ENCODE data around the gene TCEAL3. TPM values are rescaled to one million over a fixed set of nuclear protein-coding genes. Genes with fewer than 3 reads are reported as not detected.

The TCEAL3 gene, protein sequence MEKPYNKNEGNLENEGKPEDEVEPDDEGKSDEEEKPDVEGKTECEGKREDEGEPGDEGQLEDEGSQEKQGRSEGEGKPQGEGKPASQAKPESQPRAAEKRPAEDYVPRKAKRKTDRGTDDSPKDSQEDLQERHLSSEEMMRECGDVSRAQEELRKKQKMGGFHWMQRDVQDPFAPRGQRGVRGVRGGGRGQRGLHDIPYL
- total RNA-seq (2022; extraction: Qiagen RNA extraction; ENCODE audit: low read depth), result 18.6 to 26.2 TPM (median 19.2 TPM) in 5 replicates

DNA sequence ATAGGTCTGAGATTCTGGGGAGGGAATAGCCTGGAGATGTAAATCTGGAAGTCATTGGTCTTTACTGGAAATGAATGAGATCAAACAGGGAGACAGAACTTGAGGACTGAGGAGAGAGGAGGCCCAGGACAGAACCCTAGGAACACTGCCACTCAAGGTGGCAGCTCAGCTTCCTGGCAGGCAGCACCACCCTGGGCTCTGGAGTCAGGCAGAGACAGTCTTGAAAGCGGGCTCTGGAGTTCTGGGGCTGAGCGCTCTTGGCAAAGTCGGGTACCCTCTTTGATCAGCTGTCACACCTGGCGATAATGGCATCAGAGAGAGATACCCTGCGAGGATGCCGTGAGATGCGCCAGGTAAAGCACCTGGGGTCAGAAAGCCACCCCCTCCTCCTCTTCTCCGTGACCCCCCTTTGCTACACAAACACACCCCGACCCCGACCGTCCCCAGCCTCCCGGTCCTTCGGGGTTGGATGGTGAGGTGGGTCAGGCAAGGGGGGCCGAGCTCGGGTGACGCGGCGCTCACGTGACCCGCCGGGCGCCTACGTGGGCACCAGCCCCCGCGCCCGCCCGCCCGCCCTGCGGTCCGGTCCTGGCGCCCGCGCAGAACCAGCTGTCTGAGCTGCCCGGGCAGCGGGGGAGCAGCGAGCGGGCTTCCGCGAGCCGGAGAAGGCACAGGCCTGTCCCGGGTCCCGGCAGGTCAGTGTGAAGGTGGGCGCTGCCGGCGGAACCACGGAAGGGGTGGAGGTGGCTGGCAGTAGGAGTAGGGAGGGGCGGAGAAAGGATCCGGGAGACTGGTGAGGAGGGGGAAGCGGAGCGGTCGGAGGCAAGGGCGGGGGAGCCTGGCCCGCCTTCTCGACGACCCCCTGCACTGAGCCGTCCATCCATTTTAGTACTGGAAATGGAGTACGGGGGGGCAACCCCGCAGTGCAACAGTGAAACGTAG, at the start of gene TCEAL3:
Gene TCEAL3 (plus strand): TSS at position 600 of the 942 bp plus-strand sequence. CDS start 1,102 bp downstream, outside the sequence.

DNA sequence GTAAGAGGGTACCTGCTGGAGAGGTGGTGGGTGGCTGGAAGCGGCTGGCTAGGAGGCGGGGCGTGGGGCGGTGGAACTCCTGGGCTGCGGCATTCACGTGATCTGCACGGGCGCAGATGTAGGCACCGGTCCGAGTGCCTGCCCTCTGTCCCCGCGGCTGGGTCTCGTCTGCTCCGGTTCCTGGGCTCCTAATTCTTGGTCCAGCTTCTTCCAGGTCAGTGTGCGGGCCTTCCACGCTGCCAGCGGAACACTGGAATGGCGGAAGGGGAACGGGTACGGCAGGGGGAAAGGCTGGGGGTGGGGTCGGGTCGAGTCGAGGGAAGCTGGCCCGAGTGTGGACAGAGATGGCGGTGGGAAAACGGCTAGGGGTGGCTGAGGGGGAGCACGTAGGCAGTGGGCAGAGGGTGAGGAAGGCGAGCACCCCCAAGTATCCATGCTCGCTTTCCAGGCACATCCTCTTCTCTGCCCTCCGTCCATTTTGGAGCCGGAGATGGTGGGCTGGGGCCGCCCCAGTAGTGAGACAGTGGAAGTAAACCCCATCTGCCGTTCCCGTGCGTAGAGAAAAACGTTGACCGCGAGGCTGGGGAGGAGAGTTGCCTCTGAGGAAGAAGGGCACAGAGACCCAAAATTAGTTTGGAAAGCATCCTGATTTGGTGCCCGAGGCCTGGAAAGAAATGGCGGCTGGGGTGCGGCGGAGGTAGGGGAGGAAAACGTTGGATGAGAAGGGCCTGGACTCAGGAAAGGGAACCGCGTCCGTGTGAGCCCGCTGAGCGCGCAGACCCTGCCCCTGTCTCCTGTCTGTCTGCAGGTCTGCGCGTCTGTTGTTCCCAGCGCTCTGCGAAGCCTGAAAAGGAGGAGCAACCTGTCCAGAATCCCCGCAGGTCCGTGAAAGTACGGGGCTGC, 22.1 kb upstream of the TCEAL3 start, which contains the start of gene TCEAL4:
Gene TCEAL4 (plus strand): TSS at position 105 of the 903 bp plus-strand sequence. CDS start 1,161 bp downstream, outside the sequence.

DNA sequence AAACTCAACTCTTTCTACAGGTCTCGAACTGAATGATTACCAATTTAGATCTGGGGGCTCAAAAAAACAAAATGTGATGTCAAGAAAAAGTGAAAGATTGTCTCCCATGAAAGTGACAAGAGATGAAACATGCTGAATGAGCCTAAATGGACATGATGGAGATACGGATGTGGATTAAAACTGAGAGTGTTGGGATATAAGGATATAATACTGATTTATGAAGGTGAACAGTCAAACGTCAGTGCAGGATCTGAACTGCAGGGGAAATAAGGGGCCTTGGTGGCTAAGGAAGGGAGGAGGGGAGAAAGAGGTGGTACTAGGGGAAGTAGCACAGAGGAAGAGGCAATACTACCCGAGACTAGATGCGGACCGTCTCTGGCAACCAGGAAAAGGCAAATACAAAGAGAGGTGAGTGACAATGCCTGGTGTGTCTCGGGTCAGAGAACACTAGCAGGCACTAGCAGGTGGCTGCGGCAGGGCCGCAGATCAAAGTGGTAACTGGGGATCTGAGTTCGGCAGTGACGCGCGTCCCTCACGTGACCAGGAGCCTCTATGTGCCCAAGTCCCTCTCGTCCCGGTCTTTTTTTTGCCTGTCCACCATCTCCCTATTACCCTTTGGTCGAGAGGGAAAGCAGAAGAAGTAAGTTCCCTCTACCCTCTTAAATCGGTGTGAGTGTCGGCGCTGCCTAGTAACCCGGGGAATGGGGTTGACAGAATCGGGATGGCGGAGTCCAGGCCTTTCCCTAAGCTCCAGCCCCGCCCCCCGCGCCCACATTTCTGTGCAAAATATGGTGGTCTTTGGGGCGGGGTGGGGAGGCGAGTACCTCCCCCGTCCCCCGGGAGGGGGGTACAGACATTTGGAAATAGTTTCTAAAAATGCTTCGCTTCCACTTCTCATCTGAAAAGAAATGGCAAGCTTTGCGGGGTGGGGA, 20.9 kb downstream of the TCEAL3 start, which contains the start of gene TCEAL1:
Gene TCEAL1 (plus strand): TSS at position 590 of the 932 bp plus-strand sequence. CDS start 942 bp downstream, outside the sequence.

Other genes starting within 250 kb of the TCEAL3 start
- 215 to 287 TPM (median 258 TPM) in 5 replicates for gene BEX3, start 231.4 kb upstream of the TCEAL3 start, total RNA-seq (2022; extraction: Qiagen RNA extraction; ENCODE audit: low read depth)
- gene RAB40A, start 88.5 kb upstream of the TCEAL3 start, total RNA-seq (2022; extraction: Qiagen RNA extraction; ENCODE audit: low read depth), result not detected in 5 replicates
- gene TCEAL4, start 22.4 kb upstream of the TCEAL3 start, total RNA-seq (2022; extraction: Qiagen RNA extraction; ENCODE audit: low read depth), result 111 to 197 TPM (median 124 TPM) in 5 replicates
- 29.9 to 53.9 TPM (median 36.2 TPM) in 5 replicates for gene TCEAL1, start 21.0 kb downstream of the TCEAL3 start, total RNA-seq (2022; extraction: Qiagen RNA extraction; ENCODE audit: low read depth)
- gene MORF4L2, start 78.7 kb downstream of the TCEAL3 start, total RNA-seq (2022; extraction: Qiagen RNA extraction; ENCODE audit: low read depth), result 473 to 1,143 TPM (median 493 TPM) in 5 replicates
- gene TMEM31, start 102.9 kb downstream of the TCEAL3 start, total RNA-seq (2022; extraction: Qiagen RNA extraction; ENCODE audit: low read depth), result 0.40 TPM in 1 of 5 replicates, not detected in the others
- not detected in 5 replicates for gene PLP1, start 168.9 kb downstream of the TCEAL3 start, total RNA-seq (2022; extraction: Qiagen RNA extraction; ENCODE audit: low read depth)
- 0.04 TPM in 1 of 5 replicates, not detected in the others for gene RAB9B, start 224.3 kb downstream of the TCEAL3 start, total RNA-seq (2022; extraction: Qiagen RNA extraction; ENCODE audit: low read depth)

Data from A549 treated with ZK216348 at 1 μM for 4 hours (cell line).